HG02840 (cell line): ENCODE results near the gene PRKCE.

Source experiments
- ATAC-seq: cut with Tn5 transposase; IDR thresholded peaks from one replicate; pipeline ENCODE4 v1.9.1; 2021; ENCODE audit warnings: mild to moderate bottlenecking, moderate library complexity, moderate number of reproducible peaks; ENCODE audit not compliant: unreplicated experiment, low FRiP score

PRKCE gene

DNA sequence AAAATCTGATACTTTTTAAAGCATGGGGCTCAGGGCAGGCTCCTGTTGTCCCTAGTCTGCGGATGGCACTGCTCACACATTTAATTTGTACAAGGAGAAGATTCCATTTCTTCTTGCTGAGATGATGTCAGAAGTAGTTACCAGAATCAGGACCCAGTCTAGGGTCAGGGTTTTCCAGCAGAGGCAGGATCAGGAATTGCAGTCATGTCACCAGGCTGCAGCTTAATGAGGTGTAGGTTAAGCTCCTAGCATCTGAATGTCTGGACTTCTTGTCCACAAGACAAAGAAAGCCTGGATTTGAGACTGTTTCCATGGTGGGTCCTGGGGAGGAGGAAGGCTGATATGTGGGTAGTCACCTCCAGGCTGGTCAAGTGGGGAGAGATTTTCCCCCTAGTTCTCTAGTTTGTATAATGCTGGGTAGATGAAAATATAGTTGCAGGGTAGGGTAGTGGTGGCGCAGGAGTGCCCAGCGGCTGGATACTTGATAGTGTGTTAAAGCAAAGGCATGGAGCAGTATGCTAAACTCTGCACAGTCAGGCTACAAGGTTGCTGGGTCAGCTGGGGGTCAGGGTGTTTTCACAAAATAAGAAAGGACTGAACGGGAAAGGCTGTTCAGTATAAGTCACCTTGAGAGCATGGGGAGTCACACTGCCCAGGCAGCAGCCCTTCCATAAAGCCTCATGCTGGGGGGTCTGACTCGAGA, 148.4 kb downstream of the PRKCE start:
- no peak for ATAC-seq

GRCh38 chr2:45802499-45803138, 151.1 kb downstream of the PRKCE start:
- no peak for ATAC-seq

DNA sequence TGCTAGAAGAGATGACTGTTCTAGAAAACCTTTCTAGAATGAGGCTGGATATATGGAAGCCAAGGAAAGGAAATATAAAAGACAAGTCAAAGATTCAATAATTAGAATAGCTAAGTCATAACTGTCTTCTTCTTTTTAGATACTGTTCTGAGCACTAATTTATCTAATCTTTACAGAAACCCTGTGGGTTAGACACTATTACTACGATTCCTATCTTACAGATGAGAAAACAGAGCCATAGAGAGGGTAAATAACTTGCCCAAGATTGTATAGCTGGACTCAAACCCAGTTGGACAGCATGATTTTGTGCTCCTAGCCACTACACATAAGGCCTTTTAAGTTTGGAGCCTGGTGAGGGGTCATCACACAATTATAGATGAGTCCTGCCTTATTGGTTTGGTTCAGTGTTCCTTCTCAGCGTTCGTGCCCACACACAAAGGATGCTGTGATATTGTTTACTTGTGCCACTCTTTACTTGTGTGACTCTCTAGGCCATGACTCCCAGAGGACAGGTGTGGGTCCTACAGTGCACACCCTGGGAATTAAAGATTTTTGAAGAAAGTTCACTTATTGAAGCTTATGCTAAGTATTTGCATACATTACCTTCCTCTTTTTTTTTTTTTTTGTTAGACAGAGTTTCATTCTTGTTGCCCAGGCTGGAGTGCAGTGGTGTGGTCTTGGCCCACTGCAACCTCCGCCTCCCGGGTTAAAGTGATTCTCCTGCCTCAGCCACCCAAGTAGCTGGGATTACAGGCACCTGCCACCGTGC, 153.7 kb downstream of the PRKCE start:
- ATAC-seq, result no peak

GRCh38 chr2:45806563-45807358, 155.3 kb downstream of the PRKCE start:
- ATAC-seq, result no peak

DNA sequence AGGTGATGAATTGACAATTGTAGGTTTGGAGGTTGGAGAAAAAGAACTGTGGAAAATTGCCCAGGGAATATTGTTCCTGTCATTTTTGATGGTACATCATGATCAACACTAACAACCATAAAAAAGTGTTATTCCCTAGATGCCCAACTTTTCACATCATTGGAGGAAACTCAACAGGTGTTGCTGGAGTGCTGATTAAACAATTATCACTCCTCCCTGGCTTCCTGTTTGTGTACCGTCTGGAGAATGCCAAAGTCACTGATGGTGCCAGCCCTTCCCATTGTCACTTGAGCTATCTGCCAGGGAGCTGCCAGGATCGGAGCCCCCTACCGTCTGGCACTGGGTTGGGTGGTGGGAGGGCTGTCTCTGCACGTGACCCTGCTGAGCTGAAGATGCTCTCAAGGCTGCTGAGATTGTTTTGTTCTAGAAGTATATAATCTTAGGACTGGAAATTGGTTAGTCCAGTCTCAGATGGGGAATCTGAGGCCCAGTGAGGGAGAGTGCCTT, 156.9 kb downstream of the PRKCE start:
- ATAC-seq, result no peak

DNA sequence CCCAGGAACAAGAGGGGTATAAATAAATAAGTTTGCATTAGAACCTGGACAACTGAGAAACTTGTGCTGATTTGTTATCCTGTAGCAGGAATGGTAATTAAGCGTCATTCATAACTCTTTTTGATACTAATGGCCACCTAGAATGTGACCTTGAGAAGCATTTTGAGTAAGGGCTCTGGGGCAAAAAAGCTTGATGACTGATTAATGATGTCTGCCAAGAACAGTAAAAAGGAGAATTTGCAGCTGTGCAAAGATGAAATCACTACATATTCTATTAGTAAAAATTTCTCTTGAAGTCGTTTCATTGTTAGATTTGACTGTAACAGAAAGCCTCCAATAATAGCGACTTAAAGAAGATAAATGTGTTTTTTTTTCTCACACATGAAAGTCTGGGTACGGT, 157.7 kb downstream of the PRKCE start:
- no peak for ATAC-seq

GRCh38 chr2:45812011-45812500, 160.6 kb downstream of the PRKCE start:
- ATAC-seq, result no peak

DNA sequence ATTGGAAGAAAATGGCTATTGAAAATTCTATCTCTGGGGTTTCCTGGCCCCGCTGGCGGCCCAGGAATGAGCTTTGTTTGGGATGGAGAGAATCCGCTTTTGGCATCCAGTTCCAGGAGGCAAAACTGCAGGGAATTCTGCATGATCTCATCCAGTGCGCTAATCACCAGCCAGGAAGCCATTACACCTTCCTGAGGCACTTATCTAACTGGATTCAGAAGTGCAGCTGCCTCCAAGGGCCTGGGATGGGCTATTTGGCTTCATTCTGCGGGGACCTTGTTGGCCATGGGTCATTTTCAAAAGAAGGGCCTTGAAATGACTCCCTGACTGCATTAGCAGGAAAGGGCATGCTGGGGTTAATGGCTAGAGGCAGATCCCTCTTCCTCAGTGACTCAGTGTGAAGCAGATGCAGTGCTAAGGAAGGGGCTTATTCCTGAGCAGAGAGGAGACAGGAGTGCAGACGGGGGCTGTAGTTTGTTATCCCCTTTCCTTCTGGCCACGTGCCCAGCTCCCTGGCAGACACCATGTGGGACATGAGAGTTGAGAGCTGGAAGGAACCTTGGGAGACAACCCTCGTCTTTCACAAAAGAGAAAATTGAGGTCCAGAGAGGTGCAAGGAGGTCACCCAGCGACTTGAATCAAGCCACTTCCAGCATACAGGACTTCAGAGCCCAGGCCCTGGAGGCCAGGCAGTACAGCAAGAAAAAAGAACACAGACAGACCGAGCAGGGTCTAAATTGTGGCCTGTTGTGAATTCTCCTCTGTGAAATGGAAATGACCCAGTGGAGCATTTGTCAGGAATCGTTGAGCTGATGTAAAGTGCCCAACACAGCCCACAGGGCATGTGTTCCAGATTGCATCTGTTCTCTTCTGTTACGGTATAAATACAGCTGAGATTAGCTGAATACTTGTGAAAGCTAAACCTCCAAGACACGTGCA, 161.8 kb downstream of the PRKCE start:
- ATAC-seq, result no peak

- no peak for ATAC-seq
These were observed 163.0 kb downstream of the PRKCE start for GRCh38 chr2:45814488-45814887.

- no peak for ATAC-seq
These were observed 163.6 kb downstream of the PRKCE start for GRCh38 chr2:45814951-45815621.

DNA sequence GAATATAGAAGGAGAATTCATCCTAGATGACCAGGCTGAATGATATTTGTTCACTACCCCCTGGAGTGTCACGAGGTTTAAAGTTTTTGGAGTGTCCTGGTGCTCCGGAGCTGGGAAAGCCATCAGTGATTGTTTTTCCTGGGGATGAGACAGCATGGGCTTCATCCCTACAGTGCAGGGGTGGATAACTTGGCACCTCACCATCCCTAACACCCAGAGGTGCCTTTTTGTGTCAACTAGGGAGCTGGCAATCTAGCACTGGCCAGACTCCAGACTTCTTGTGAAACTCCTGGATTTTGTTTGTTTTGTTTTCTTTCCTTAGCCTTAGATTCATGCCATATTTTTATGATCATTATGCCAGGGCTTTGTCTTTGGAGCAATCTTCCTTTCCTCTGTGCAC, 164.8 kb downstream of the PRKCE start:
- no peak for ATAC-seq

DNA sequence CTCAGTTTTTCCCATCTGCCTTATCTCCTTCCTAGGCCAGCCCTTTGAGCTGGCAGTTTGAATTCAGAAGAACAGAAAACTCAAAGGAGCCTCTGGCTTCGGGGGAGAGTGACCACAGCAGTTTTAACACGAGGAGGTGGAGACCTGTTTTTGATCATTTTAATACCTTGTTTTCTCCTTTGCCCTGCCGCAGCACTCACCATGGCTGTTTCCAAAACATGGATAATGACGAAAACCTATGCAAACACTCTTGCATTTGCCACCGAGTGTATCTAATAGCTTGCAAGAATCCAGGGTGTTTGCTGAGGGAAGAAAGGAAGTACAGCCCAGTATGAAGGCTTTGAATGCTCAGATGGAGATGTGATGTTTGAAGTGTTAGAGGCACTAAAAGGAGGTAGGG, 167.1 kb downstream of the PRKCE start:
- no peak for ATAC-seq

GRCh38 chr2:45820048-45820447, 168.6 kb downstream of the PRKCE start:
- no peak for ATAC-seq

GRCh38 chr2:45821558-45822271, 170.2 kb downstream of the PRKCE start:
- no peak for ATAC-seq

DNA sequence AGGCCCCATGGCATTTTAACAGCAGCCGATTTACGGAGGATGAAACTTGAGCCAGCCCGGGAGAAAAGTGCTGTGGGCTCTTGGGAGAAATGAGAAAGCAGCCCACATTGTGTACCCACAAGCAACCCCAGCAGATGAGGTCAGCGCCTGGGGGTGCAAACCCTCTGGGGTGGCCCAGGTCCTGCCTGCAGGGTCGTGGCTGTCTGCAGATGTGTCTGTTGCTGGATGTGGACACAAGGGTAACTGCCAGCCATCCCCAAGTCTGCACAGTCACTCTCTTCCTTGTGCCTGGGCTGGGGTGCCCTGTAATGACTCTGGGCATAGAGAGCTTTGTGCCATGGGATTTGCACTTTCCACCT, 170.8 kb downstream of the PRKCE start:
- ATAC-seq, result no peak

GRCh38 chr2:45823723-45824206, 172.3 kb downstream of the PRKCE start:
- ATAC-seq, result no peak

GRCh38 chr2:45825001-45825651, 173.7 kb downstream of the PRKCE start:
- no peak for ATAC-seq

DNA sequence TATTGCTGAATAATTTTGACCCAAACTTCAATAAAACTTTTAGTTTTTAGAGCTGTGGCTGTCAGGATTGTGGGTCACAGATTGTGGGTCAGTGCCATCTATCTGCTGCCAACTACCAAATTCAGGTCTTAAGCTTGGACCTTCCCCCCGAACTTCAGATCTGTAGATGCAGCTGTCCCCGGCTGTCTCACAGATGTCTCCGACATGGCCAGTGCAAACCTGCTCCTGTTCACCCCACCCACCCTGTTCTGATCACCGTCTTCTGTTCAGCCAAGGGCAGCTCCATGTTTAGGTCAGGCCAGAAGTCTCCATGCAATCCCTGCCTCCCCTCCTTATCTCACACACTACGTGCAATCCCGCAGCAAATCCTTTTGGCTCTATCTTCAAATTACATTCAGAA, 175.0 kb downstream of the PRKCE start:
- no peak for ATAC-seq
